Activated naive CD8-positive, alpha-beta T cell treated with anti-CD3 and anti-CD28 coated beads for 36 hours (primary cell): Measurements from ENCODE around the gene ZBTB37. TPM values are rescaled to one million over a fixed set of nuclear protein-coding genes. Genes with fewer than 3 reads are reported as not detected.
"Not testable (repeated sequence)": the region's sequence is repeated elsewhere in the genome, so short reads cannot be mapped to it uniquely, and the experiment has no call there.

Experiments used
- DNase-seq: peaks from one replicate; pipeline ENCODE4 v3.0.0; 2021
- H3K27ac Mint-ChIP-seq: one replicate; pipeline ENCODE4 v1.8.0; 2022; ENCODE audit warnings: mild to moderate bottlenecking, moderate library complexity, mixed read lengths
- H3K27me3 Mint-ChIP-seq: one replicate; pipeline ENCODE4 v1.8.0; 2022; ENCODE audit warnings: mild to moderate bottlenecking, mixed read lengths
- H3K36me3 Mint-ChIP-seq: one replicate; pipeline ENCODE4 v1.8.0; 2021; ENCODE audit warnings: mild to moderate bottlenecking, mixed read lengths
- H3K4me1 Mint-ChIP-seq: one replicate; pipeline ENCODE4 v1.8.0; 2021; ENCODE audit warnings: mixed read lengths
- H3K4me3 Mint-ChIP-seq: one replicate; pipeline ENCODE4 v1.8.0; 2022; ENCODE audit warnings: mild to moderate bottlenecking, moderate library complexity, mixed read lengths
- H3K9me3 Mint-ChIP-seq: one replicate; pipeline ENCODE4 v1.8.0; 2022; ENCODE audit warnings: mixed read lengths
- total RNA-seq, 2 experiments: library from RNA; stranded (reverse); gene quantifications; one replicate each; pipeline ENCODE4 v1.2.3, GENCODE V29; 2021

ZBTB37 gene
- total RNA-seq = 1 to 10 TPM; 7.3 to 8.0 TPM

GRCh38 chr1:173868266-173869020 lies at the start of gene ZBTB37:
TSS of gene ZBTB37 (plus strand) at chr1:173868380. CDS start at chr1:173870226, 1,846 bp downstream.
- Mint-ChIP-seq H3K27me3 (peaks cover 33% of the 10 kb centered on the region), H3K4me3 (peak within 1 kb of the TSS; percentile 100), H3K36me3 (peaks cover 57% of the 10 kb centered on the region), H3K27ac (peak within 1 kb of the TSS; percentile 96), H3K4me1 (peaks cover 61% of the 10 kb centered on the region), H3K9me3 (no peaks in the 10 kb centered on the region)
- peak; percentile 98 for DNase-seq

- peaks cover 33% of the 10 kb centered on the region for H3K4me1 Mint-ChIP-seq
- H3K9me3 Mint-ChIP-seq = peaks cover 6% of the 10 kb centered on the region
- no peak for DNase-seq
- H3K4me3 Mint-ChIP-seq = no peak overlapping the region
- peaks cover 60% of the 10 kb centered on the region for H3K36me3 Mint-ChIP-seq
- H3K27ac Mint-ChIP-seq = no peak overlapping the region
- no peaks in the 10 kb centered on the region for H3K27me3 Mint-ChIP-seq
Observed at GRCh38 chr1:173818459-173818858, 49.7 kb upstream of the ZBTB37 start.

- H3K4me1 Mint-ChIP-seq = peaks cover 28% of the 10 kb centered on the region
- H3K27ac Mint-ChIP-seq = no peak overlapping the region
- H3K36me3 Mint-ChIP-seq = peaks cover 43% of the 10 kb centered on the region
Observed at GRCh38 chr1:173821680-173822079, 46.5 kb upstream of the ZBTB37 start.

GRCh38 chr1:173823781-173824314 lies 44.3 kb upstream of the ZBTB37 start:
- no peak for DNase-seq
- peak overlapping the region; percentile 99 for H3K4me3 Mint-ChIP-seq
- no peaks in the 10 kb centered on the region for H3K27me3 Mint-ChIP-seq
- H3K27ac Mint-ChIP-seq = peak overlapping the region; percentile 100
- H3K4me1 Mint-ChIP-seq = peaks cover 39% of the 10 kb centered on the region
- H3K36me3 Mint-ChIP-seq = peaks cover 32% of the 10 kb centered on the region
- no peaks in the 10 kb centered on the region for H3K9me3 Mint-ChIP-seq

More at GRCh38 chr1:173821680-173822079, 46.5 kb upstream of the ZBTB37 start:
- Mint-ChIP-seq H3K27me3 (no peaks in the 10 kb centered on the region), H3K4me3 (peak overlapping the region; percentile 20), H3K9me3 (no peaks in the 10 kb centered on the region)
- no peak for DNase-seq

- Mint-ChIP-seq H3K4me3 (peak within 1 kb of the TSS; percentile 99), H3K36me3 (peaks cover 36% of the 10 kb centered on the region), H3K9me3 (no peaks in the 10 kb centered on the region), H3K27me3 (no peaks in the 10 kb centered on the region), H3K27ac (peak within 1 kb of the TSS; percentile 100), H3K4me1 (peaks cover 42% of the 10 kb centered on the region)
- peak; percentile 88 for DNase-seq
Observed at GRCh38 chr1:173824315-173825081, 43.7 kb upstream of the ZBTB37 start, which contains the start of the genes CENPL and DARS2. TSS of gene CENPL (minus strand) at chr1:173824883. CDS start at chr1:173811299, 13,584 bp downstream. TSS of gene DARS2 (plus strand) at chr1:173824673. CDS start at chr1:173825230, 557 bp downstream.

- H3K27me3 Mint-ChIP-seq = no peaks in the 10 kb centered on the region
- no peak for DNase-seq
- peaks cover 23% of the 10 kb centered on the region for H3K36me3 Mint-ChIP-seq
- no peak overlapping the region for H3K27ac Mint-ChIP-seq
- peaks cover 26% of the 10 kb centered on the region for H3K4me1 Mint-ChIP-seq
- H3K4me3 Mint-ChIP-seq = peak overlapping the region; percentile 14
- H3K9me3 Mint-ChIP-seq = no peaks in the 10 kb centered on the region
Observed at GRCh38 chr1:173827611-173828010, 40.6 kb upstream of the ZBTB37 start.

- H3K4me3 Mint-ChIP-seq = no peak overlapping the region
- H3K4me1 Mint-ChIP-seq = peaks cover 9% of the 10 kb centered on the region
- H3K27me3 Mint-ChIP-seq = no peaks in the 10 kb centered on the region
- H3K36me3 Mint-ChIP-seq = peaks cover 10% of the 10 kb centered on the region
- no peak overlapping the region for H3K27ac Mint-ChIP-seq
- H3K9me3 Mint-ChIP-seq = no peaks in the 10 kb centered on the region
- DNase-seq = no peak
Observed at GRCh38 chr1:173832748-173833147, 35.4 kb upstream of the ZBTB37 start.

- no peaks in the 10 kb centered on the region for H3K27me3 Mint-ChIP-seq
- no peak overlapping the region for H3K4me3 Mint-ChIP-seq
- no peaks in the 10 kb centered on the region for H3K9me3 Mint-ChIP-seq
- no peaks in the 10 kb centered on the region for H3K4me1 Mint-ChIP-seq
- H3K27ac Mint-ChIP-seq = no peak overlapping the region
- DNase-seq = no peak
- peaks cover 29% of the 10 kb centered on the region for H3K36me3 Mint-ChIP-seq
Observed at GRCh38 chr1:173852105-173852504, 16.1 kb upstream of the ZBTB37 start.

GRCh38 chr1:173853074-173853473 lies 15.1 kb upstream of the ZBTB37 start:
- peaks cover 31% of the 10 kb centered on the region for H3K36me3 Mint-ChIP-seq
- H3K27ac Mint-ChIP-seq = no peak overlapping the region
- H3K27me3 Mint-ChIP-seq = no peaks in the 10 kb centered on the region

GRCh38 chr1:173856014-173856413 lies 12.2 kb upstream of the ZBTB37 start:
- H3K27me3 Mint-ChIP-seq = no peaks in the 10 kb centered on the region
- H3K4me3 Mint-ChIP-seq = no peak overlapping the region
- no peaks in the 10 kb centered on the region for H3K9me3 Mint-ChIP-seq
- H3K4me1 Mint-ChIP-seq = peaks cover 5% of the 10 kb centered on the region
- no peak for DNase-seq
- no peak overlapping the region for H3K27ac Mint-ChIP-seq
- H3K36me3 Mint-ChIP-seq = peaks cover 34% of the 10 kb centered on the region

More at GRCh38 chr1:173853074-173853473, 15.1 kb upstream of the ZBTB37 start:
- no peak for DNase-seq
- Mint-ChIP-seq H3K9me3 (no peaks in the 10 kb centered on the region), H3K4me1 (no peaks in the 10 kb centered on the region), H3K4me3 (no peak overlapping the region)

- Mint-ChIP-seq H3K9me3 (no peaks in the 10 kb centered on the region), H3K36me3 (peaks cover 34% of the 10 kb centered on the region), H3K27me3 (peaks cover 2% of the 10 kb centered on the region), H3K4me1 (peaks cover 7% of the 10 kb centered on the region), H3K27ac (no peak overlapping the region), H3K4me3 (no peak overlapping the region)
- no peak for DNase-seq
Observed at GRCh38 chr1:173856903-173857302, 11.3 kb upstream of the ZBTB37 start.

GRCh38 chr1:173857363-173857917 lies 10.7 kb upstream of the ZBTB37 start:
- peaks cover 7% of the 10 kb centered on the region for H3K27me3 Mint-ChIP-seq
- DNase-seq = no peak
- H3K4me1 Mint-ChIP-seq = peaks cover 12% of the 10 kb centered on the region
- H3K36me3 Mint-ChIP-seq = peaks cover 33% of the 10 kb centered on the region
- peak overlapping the region; percentile 75 for H3K27ac Mint-ChIP-seq
- H3K9me3 Mint-ChIP-seq = no peaks in the 10 kb centered on the region
- H3K4me3 Mint-ChIP-seq = no peak overlapping the region

- not testable (repeated sequence) for H3K9me3 Mint-ChIP-seq, H3K4me3 Mint-ChIP-seq, DNase-seq, H3K27ac Mint-ChIP-seq
- H3K27me3 Mint-ChIP-seq = peaks cover 21% of the 10 kb centered on the region
- peaks cover 28% of the 10 kb centered on the region for H3K4me1 Mint-ChIP-seq
- peaks cover 51% of the 10 kb centered on the region for H3K36me3 Mint-ChIP-seq
Observed at GRCh38 chr1:173859547-173859946, 8.6 kb upstream of the ZBTB37 start.

- DNase-seq = no peak
- Mint-ChIP-seq H3K36me3 (peaks cover 56% of the 10 kb centered on the region), H3K4me3 (no peak overlapping the region), H3K4me1 (peaks cover 31% of the 10 kb centered on the region), H3K9me3 (no peaks in the 10 kb centered on the region), H3K27ac (no peak overlapping the region), H3K27me3 (peaks cover 22% of the 10 kb centered on the region)
Observed at GRCh38 chr1:173860065-173860464, 8.1 kb upstream of the ZBTB37 start.

- peak overlapping the region; percentile 40 for H3K4me3 Mint-ChIP-seq
- peak; percentile 33 for DNase-seq
- H3K27me3 Mint-ChIP-seq = peaks cover 32% of the 10 kb centered on the region
- H3K27ac Mint-ChIP-seq = peak overlapping the region; percentile 96
- H3K36me3 Mint-ChIP-seq = peaks cover 60% of the 10 kb centered on the region
- no peaks in the 10 kb centered on the region for H3K9me3 Mint-ChIP-seq
- H3K4me1 Mint-ChIP-seq = peaks cover 45% of the 10 kb centered on the region
Observed at GRCh38 chr1:173861731-173862145, 6.4 kb upstream of the ZBTB37 start.
